WTC11 (cell line): ENCODE results near the gene ELAVL1. TPM values are rescaled to one million over a fixed set of nuclear protein-coding genes. Genes with fewer than 3 reads are reported as not detected.
A peak's percentile ranks its signal among the peaks of the same experiment; 100 is the strongest.

Experiments
- ATAC-seq: fragments of 200-7000 bp; cut with Tn5 transposase; 2 replicates; pipeline ENCODE4 v1.10.0; 2021; ENCODE audit warnings: mild to moderate bottlenecking, moderate library complexity
- CTCF ChIA-PET: fragments of 300-600 bp; sonication (Branson Sonifier 250); formaldehyde crosslinking; loops from one replicate; lab custom pipeline; 2021; ENCODE audit warnings: antibody characterized with exemption; lab: Charles Lee
- POLR2A ChIA-PET: fragments of 350-600 bp; sonication (Branson Sonifier 250); formaldehyde crosslinking; loops from one replicate; lab custom pipeline; 2021; ENCODE audit warnings: antibody characterized with exemption; lab: Charles Lee
- DNase-seq: peaks from one replicate; pipeline ENCODE4 v3.0.0; 2021; ENCODE audit warnings: low spot score
- H3K27ac Mint-ChIP-seq: 2 replicates; pipeline ENCODE4 v1.8.0; 2021; ENCODE audit warnings: mixed read lengths
- H3K27me3 Mint-ChIP-seq: 2 replicates; pipeline ENCODE4 v1.8.0; 2021; ENCODE audit warnings: low read depth, mild to moderate bottlenecking, moderate library complexity, mixed read lengths
- H3K36me3 Mint-ChIP-seq: 2 replicates; pipeline ENCODE4 v1.8.0; 2021; ENCODE audit warnings: mixed read lengths
- H3K4me1 Mint-ChIP-seq: 2 replicates; pipeline ENCODE4 v1.8.0; 2022; ENCODE audit warnings: mixed read lengths
- H3K4me3 Mint-ChIP-seq: 2 replicates; pipeline ENCODE4 v1.8.0; 2021; ENCODE audit warnings: mild to moderate bottlenecking, moderate library complexity, mixed read lengths
- H3K9me3 Mint-ChIP-seq: 2 replicates; pipeline ENCODE4 v1.8.0; 2021; ENCODE audit warnings: mixed read lengths
- ELF4 ChIP-seq: sonication (generic); formaldehyde crosslinking; IDR thresholded peaks from 2 replicates; pipeline ENCODE4 v1.8.1; 2022; ENCODE audit warnings: low read depth, mild to moderate bottlenecking, moderate library complexity, missing genetic modification reagents
- EMX1 ChIP-seq: fragments of 250-450 bp; sonication (Bioruptor Pico); IDR thresholded peaks from 2 replicates; pipeline ENCODE4 v1.8.0; 2021; ENCODE audit warnings: mild to moderate bottlenecking
- ETV6 ChIP-seq: sonication (generic); formaldehyde crosslinking; IDR thresholded peaks from 2 replicates; pipeline ENCODE4 v1.8.1; 2022; ENCODE audit warnings: mild to moderate bottlenecking, missing genetic modification reagents
- FOXJ3 ChIP-seq: sonication (generic); formaldehyde crosslinking; IDR thresholded peaks from 2 replicates; pipeline ENCODE4 v1.9.0; 2021; ENCODE audit warnings: missing genetic modification reagents, mild to moderate bottlenecking, borderline replicate concordance
- JAZF1 ChIP-seq: fragments of 250-450 bp; sonication (Bioruptor Pico); IDR thresholded peaks from 2 replicates; pipeline ENCODE4 v1.9.0; 2021; ENCODE audit warnings: moderate library complexity, mild to moderate bottlenecking, inconsistent platforms
- NFE2L1 ChIP-seq: sonication (generic); formaldehyde crosslinking; IDR thresholded peaks from 2 replicates; pipeline ENCODE4 v1.8.1; 2023; ENCODE audit warnings: missing genetic modification reagents
- PRRX2 ChIP-seq: fragments of 250-450 bp; sonication (Bioruptor Pico); IDR thresholded peaks from 2 replicates; pipeline ENCODE4 v1.8.0; 2021; ENCODE audit warnings: mild to moderate bottlenecking
- SMAD4 ChIP-seq: sonication (generic); formaldehyde crosslinking; IDR thresholded peaks from 2 replicates; pipeline ENCODE4 v1.8.0; 2022; ENCODE audit warnings: mild to moderate bottlenecking, missing genetic modification reagents
- ZNF138 ChIP-seq: sonication (generic); formaldehyde crosslinking; conservative IDR thresholded peaks from 2 replicates; pipeline ENCODE4 v1.8.1; 2022; ENCODE audit warnings: mild to moderate bottlenecking, moderate library complexity, missing genetic modification reagents
- ZNF416 ChIP-seq: fragments of 250-450 bp; sonication (Bioruptor Pico); IDR thresholded peaks from 2 replicates; pipeline ENCODE4 v1.9.0; 2021; ENCODE audit warnings: mild to moderate bottlenecking, inconsistent platforms
- total RNA-seq: library from RNA; stranded (reverse); gene quantifications from 3 replicates; pipeline ENCODE4 v1.2.3, GENCODE V29; 2021
- TF ChIP-seq, protein P1 (sequence below): sonication (generic); formaldehyde crosslinking; IDR thresholded peaks from 2 replicates; pipeline ENCODE4 v1.8.0; 2023; ENCODE audit warnings: missing genetic modification reagents, mild to moderate bottlenecking, borderline replicate concordance
- TF ChIP-seq, protein P2 (sequence below): sonication (generic); formaldehyde crosslinking; IDR thresholded peaks from 2 replicates; pipeline ENCODE4 v1.8.1; 2023; ENCODE audit warnings: mild to moderate bottlenecking, missing genetic modification reagents, moderate library complexity
- TF ChIP-seq, protein P3 (sequence below): sonication (generic); formaldehyde crosslinking; IDR thresholded peaks from 2 replicates; pipeline ENCODE4 v1.8.1; 2022; ENCODE audit warnings: low read depth, missing genetic modification reagents, borderline replicate concordance
- TF ChIP-seq, protein P4 (sequence below): sonication (generic); formaldehyde crosslinking; IDR thresholded peaks from 2 replicates; pipeline ENCODE4 v1.8.1; 2023; ENCODE audit warnings: mild to moderate bottlenecking, missing genetic modification reagents, moderate library complexity

The ELAVL1 gene
- total RNA-seq, 1 experiment from 2014 or later, result 160 TPM

DNA sequence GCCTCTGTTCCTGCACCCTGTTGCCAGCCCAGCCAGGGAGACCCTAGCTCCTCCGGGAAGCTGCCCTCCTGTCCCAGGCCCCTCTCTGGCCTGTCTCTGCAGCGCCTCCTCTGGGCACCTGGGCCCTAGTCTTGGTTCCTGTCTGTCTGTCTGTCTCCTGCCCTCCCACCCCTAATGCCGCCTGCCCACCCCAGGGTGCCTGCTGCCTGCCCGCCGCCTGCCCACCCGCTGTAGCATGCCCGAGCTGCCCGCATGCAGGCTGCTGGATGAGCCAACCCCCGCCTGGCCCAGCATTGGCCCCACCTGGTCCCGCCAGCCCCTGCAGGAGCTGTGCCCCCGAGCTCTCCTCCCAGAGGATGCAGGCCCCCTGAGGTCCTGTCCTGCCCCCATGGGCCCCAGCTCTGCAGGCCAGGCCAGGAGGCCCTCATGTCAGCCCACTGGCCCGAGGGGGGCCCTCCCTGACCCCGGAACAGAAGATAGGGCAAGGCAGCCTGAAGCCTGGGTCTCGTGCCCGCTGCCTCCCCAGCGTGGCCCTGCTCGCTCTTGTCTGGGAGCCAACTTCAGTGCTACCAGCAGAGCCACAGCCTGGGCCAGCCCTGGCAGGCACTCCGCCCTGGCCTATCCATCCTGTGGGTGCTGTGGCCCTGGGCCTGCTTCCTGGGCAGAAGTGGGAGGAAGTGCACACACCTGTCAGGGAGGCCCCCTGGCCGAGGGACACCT, 96.5 kb downstream of the ELAVL1 start:
- Mint-ChIP-seq H3K4me3 (no peak overlapping the region), H3K27ac (no peak overlapping the region), H3K4me1 (peaks cover 12% of the 10 kb centered on the region), H3K36me3 (peaks cover 11% of the 10 kb centered on the region), H3K9me3 (no peaks in the 10 kb centered on the region), H3K27me3 (no peaks in the 10 kb centered on the region; the same call in 1 of the 2 replicates)
- TF ChIP-seq EMX1, result no peak
- TF ChIP-seq, protein P1, sequence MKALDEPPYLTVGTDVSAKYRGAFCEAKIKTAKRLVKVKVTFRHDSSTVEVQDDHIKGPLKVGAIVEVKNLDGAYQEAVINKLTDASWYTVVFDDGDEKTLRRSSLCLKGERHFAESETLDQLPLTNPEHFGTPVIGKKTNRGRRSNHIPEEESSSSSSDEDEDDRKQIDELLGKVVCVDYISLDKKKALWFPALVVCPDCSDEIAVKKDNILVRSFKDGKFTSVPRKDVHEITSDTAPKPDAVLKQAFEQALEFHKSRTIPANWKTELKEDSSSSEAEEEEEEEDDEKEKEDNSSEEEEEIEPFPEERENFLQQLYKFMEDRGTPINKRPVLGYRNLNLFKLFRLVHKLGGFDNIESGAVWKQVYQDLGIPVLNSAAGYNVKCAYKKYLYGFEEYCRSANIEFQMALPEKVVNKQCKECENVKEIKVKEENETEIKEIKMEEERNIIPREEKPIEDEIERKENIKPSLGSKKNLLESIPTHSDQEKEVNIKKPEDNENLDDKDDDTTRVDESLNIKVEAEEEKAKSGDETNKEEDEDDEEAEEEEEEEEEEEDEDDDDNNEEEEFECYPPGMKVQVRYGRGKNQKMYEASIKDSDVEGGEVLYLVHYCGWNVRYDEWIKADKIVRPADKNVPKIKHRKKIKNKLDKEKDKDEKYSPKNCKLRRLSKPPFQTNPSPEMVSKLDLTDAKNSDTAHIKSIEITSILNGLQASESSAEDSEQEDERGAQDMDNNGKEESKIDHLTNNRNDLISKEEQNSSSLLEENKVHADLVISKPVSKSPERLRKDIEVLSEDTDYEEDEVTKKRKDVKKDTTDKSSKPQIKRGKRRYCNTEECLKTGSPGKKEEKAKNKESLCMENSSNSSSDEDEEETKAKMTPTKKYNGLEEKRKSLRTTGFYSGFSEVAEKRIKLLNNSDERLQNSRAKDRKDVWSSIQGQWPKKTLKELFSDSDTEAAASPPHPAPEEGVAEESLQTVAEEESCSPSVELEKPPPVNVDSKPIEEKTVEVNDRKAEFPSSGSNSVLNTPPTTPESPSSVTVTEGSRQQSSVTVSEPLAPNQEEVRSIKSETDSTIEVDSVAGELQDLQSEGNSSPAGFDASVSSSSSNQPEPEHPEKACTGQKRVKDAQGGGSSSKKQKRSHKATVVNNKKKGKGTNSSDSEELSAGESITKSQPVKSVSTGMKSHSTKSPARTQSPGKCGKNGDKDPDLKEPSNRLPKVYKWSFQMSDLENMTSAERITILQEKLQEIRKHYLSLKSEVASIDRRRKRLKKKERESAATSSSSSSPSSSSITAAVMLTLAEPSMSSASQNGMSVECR (CRISPR knock-in tag), result no peak
- TF ChIP-seq ETV6, result no peak
- TF ChIP-seq ZNF138 (CRISPR knock-in tag), result no peak
- TF ChIP-seq, protein P2, sequence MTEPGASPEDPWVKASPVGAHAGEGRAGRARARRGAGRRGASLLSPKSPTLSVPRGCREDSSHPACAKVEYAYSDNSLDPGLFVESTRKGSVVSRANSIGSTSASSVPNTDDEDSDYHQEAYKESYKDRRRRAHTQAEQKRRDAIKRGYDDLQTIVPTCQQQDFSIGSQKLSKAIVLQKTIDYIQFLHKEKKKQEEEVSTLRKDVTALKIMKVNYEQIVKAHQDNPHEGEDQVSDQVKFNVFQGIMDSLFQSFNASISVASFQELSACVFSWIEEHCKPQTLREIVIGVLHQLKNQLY (CRISPR knock-in tag), result no peak
- no peak for TF ChIP-seq SMAD4
- TF ChIP-seq, protein P3, sequence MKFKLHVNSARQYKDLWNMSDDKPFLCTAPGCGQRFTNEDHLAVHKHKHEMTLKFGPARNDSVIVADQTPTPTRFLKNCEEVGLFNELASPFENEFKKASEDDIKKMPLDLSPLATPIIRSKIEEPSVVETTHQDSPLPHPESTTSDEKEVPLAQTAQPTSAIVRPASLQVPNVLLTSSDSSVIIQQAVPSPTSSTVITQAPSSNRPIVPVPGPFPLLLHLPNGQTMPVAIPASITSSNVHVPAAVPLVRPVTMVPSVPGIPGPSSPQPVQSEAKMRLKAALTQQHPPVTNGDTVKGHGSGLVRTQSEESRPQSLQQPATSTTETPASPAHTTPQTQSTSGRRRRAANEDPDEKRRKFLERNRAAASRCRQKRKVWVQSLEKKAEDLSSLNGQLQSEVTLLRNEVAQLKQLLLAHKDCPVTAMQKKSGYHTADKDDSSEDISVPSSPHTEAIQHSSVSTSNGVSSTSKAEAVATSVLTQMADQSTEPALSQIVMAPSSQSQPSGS, result no peak
- TF ChIP-seq, protein P4, sequence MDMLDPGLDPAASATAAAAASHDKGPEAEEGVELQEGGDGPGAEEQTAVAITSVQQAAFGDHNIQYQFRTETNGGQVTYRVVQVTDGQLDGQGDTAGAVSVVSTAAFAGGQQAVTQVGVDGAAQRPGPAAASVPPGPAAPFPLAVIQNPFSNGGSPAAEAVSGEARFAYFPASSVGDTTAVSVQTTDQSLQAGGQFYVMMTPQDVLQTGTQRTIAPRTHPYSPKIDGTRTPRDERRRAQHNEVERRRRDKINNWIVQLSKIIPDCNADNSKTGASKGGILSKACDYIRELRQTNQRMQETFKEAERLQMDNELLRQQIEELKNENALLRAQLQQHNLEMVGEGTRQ (CRISPR knock-in tag), result no peak
- no peak for TF ChIP-seq PRRX2
- TF ChIP-seq NFE2L1 (CRISPR knock-in tag), result no peak
- no peak for TF ChIP-seq ELF4 (CRISPR knock-in tag)
- TF ChIP-seq FOXJ3 (CRISPR knock-in tag), result no peak
- TF ChIP-seq ZNF416 (CRISPR knock-in tag), result no peak
- no peak for TF ChIP-seq JAZF1 (CRISPR knock-in tag)
- ChIA-PET CTCF (interaction anchor here (0.6 to 5.1 kb wide), 17 partner anchors 10 to 279 kb away, joined by 3 to 70 read pairs (median 5); partner anchors contain the start of genes LRRC8E, PET100, PRR36 and SNAPC2), POLR2A (interaction anchor here (1.3 kb wide), 1 partner anchor 8 kb away, joined by 4 read pairs; no protein-coding TSS in a partner anchor)
- DNase-seq (no peak), ATAC-seq (peak; percentile 47)

Other genes with a start within 250 kb of the ELAVL1 start
- not detected in 3 replicates for gene CLEC4M, start 242.4 kb downstream of the ELAVL1 start, total RNA-seq
- 10.5 to 13.7 TPM (median 13.6 TPM) in 3 replicates for gene EVI5L, start 175.4 kb downstream of the ELAVL1 start, total RNA-seq
- 21.9 to 34.3 TPM (median 31.0 TPM) in 3 replicates for gene PRR36, start 131.3 kb downstream of the ELAVL1 start, total RNA-seq
- 3.0 to 3.6 TPM (median 3.1 TPM) in 3 replicates for gene LRRC8E, start 117.1 kb downstream of the ELAVL1 start, total RNA-seq
- gene MAP2K7, start 101.8 kb downstream of the ELAVL1 start, total RNA-seq, result 39.4 to 46.9 TPM (median 46.3 TPM) in 3 replicates
- 4.1 to 7.4 TPM (median 6.5 TPM) in 3 replicates for gene TGFBR3L, start 90.8 kb downstream of the ELAVL1 start, total RNA-seq
- 23.2 to 24.3 TPM (median 23.7 TPM) in 3 replicates for gene SNAPC2, start 85.3 kb downstream of the ELAVL1 start, total RNA-seq
- 41.5 to 48.2 TPM (median 44.3 TPM) in 3 replicates for gene CTXN1, start 79.5 kb downstream of the ELAVL1 start, total RNA-seq
- gene TIMM44, start 62.0 kb downstream of the ELAVL1 start, total RNA-seq, result 103 to 129 TPM (median 103 TPM) in 3 replicates
- gene CCL25, start 47.1 kb upstream of the ELAVL1 start, total RNA-seq, result 0.53 TPM in 1 of 3 replicates, not detected in the others
- 54.8 to 67.3 TPM (median 62.2 TPM) in 3 replicates for gene FBN3, start 144.0 kb upstream of the ELAVL1 start, total RNA-seq
- gene CERS4, start 203.7 kb upstream of the ELAVL1 start, total RNA-seq, result 116 to 153 TPM (median 150 TPM) in 3 replicates